Measurements from ENCODE around the gene AGA.

AGA gene

GRCh38 chr4:177484613-177485021 is 42.4 kb upstream of the AGA start (continued):
- no peak for TF ChIP-seq TSHZ1 (tag by site-specific recombination; IDR thresholded peaks at IDR 0.05; ENCODE audit: borderline replicate concordance)
- TF ChIP-seq, protein P1, sequence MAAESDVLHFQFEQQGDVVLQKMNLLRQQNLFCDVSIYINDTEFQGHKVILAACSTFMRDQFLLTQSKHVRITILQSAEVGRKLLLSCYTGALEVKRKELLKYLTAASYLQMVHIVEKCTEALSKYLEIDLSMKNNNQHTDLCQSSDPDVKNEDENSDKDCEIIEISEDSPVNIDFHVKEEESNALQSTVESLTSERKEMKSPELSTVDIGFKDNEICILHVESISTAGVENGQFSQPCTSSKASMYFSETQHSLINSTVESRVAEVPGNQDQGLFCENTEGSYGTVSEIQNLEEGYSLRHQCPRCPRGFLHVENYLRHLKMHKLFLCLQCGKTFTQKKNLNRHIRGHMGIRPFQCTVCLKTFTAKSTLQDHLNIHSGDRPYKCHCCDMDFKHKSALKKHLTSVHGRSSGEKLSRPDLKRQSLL (tag by site-specific recombination; IDR thresholded peaks at IDR 0.05) = no peak
- TF ChIP-seq SP2 (tag by site-specific recombination; IDR thresholded peaks at IDR 0.05) = no peak
- TF ChIP-seq SP3 (tag by site-specific recombination; IDR thresholded peaks at IDR 0.05) = no peak
- no peak for TF ChIP-seq MYNN (tag by site-specific recombination; IDR thresholded peaks at IDR 0.05; ENCODE audit: borderline replicate concordance)
- no peak for TF ChIP-seq TCF7L2 (IDR thresholded peaks at IDR 0.05; ENCODE audit: borderline replicate concordance, low read depth, low read length)
- no peak for TF ChIP-seq ZNF2 (tag by site-specific recombination; IDR thresholded peaks at IDR 0.05)
- TF ChIP-seq, protein P2, sequence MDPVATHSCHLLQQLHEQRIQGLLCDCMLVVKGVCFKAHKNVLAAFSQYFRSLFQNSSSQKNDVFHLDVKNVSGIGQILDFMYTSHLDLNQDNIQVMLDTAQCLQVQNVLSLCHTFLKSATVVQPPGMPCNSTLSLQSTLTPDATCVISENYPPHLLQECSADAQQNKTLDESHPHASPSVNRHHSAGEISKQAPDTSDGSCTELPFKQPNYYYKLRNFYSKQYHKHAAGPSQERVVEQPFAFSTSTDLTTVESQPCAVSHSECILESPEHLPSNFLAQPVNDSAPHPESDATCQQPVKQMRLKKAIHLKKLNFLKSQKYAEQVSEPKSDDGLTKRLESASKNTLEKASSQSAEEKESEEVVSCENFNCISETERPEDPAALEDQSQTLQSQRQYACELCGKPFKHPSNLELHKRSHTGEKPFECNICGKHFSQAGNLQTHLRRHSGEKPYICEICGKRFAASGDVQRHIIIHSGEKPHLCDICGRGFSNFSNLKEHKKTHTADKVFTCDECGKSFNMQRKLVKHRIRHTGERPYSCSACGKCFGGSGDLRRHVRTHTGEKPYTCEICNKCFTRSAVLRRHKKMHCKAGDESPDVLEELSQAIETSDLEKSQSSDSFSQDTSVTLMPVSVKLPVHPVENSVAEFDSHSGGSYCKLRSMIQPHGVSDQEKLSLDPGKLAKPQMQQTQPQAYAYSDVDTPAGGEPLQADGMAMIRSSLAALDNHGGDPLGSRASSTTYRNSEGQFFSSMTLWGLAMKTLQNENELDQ (tag by site-specific recombination; IDR thresholded peaks at IDR 0.05; ENCODE audit: low read depth) = no peak

DNA sequence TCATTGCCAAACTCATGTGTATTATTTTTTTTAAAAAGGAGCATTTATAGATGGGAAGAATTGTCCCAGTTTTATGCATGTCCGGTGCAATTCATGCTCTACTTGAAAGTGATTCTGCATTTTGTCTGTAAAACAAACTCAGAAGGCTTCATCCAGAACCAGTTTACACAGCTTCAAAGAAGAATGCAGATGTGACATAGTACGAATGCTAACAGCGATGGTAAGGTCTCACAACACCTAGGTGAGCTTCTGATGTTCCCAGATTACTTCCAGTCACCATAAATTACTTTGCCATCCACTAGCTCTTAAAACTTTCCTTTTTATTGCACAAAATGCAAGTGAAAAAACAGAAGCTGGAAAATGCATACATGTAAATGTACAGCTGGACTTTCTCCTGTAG is 41.5 kb upstream of the AGA start:
- TF ChIP-seq ZNF239 (tag by site-specific recombination; IDR thresholded peaks at IDR 0.05) (no peak), SCRT1 (tag by site-specific recombination; IDR thresholded peaks at IDR 0.05; ENCODE audit: borderline replicate concordance) (no peak), ZNF623 (tag by site-specific recombination; IDR thresholded peaks at IDR 0.05) (no peak), ZNF23 (tag by site-specific recombination; IDR thresholded peaks at IDR 0.05; ENCODE audit: borderline replicate concordance) (no peak), ZNF404 (tag by site-specific recombination; IDR thresholded peaks at IDR 0.05) (no peak), ZNF610 (tag by site-specific recombination; IDR thresholded peaks at IDR 0.05; ENCODE audit: borderline replicate concordance) (no peak), AEBP2 (tag by site-specific recombination; IDR thresholded peaks at IDR 0.05; ENCODE audit: borderline replicate concordance) (no peak), ZNF169 (tag by site-specific recombination; IDR thresholded peaks at IDR 0.05) (no peak), ZNF48 (tag by site-specific recombination; IDR thresholded peaks at IDR 0.05) (no peak), ZNF621 (tag by site-specific recombination; IDR thresholded peaks at IDR 0.05) (no peak), ZNF16 (tag by site-specific recombination; IDR thresholded peaks at IDR 0.05; ENCODE audit: low read depth) (no peak), MYNN (tag by site-specific recombination; IDR thresholded peaks at IDR 0.05; ENCODE audit: borderline replicate concordance) (no peak), ZNF514 (tag by site-specific recombination; IDR thresholded peaks at IDR 0.05) (no peak), PRDM6 (tag by site-specific recombination; IDR thresholded peaks at IDR 0.05) (no peak), ZNF223 (tag by site-specific recombination; IDR thresholded peaks at IDR 0.05) (no peak)
- ChIA-PET CTCF (interaction anchor here (0.6 kb wide), 1 partner anchor 1726 kb away, joined by 6 read pairs; no protein-coding TSS in a partner anchor), POLR2A (no interaction called here)
- Histone ChIP-seq H3K4me3 (ENCODE audit: low read depth, low read length) (no peak overlapping the region), H3K36me3 (ENCODE audit: control insufficient read depth in 2 of 2, insufficient read depth in 1 of 2, low read length in 2 of 2) (no peaks in the 10 kb centered on the region), H3K27ac (ENCODE audit: extremely low read depth, low read depth, low read length) (no peak overlapping the region), H3K4me1 (ENCODE audit: control insufficient read depth, insufficient read depth, low read length) (no peaks in the 10 kb centered on the region; the same call in 1 of the 2 replicates), H3K9me3 (ENCODE audit: control insufficient read depth, insufficient read depth, low read depth, low read length) (no peaks in the 10 kb centered on the region)

Data from HEK293 (cell line).